Kidney tubule cell (primary cell): ENCODE measurements around the gene CCN5.

ENCODE experiments used
- DNase-seq: peaks from one replicate; pipeline ENCODE4 v3.0.0-alpha.2; 2018; ENCODE audit warnings: low spot score

The CCN5 gene

GRCh38 chr20:44716309-44717106 is 1.3 kb downstream of the CCN5 start:
- DNase-seq: no peak

- no peak for DNase-seq
These were observed 2.8 kb downstream of the CCN5 start for GRCh38 chr20:44717986-44718385.

- DNase-seq: no peak
These were observed 4.7 kb downstream of the CCN5 start for GRCh38 chr20:44719841-44720240.

GRCh38 chr20:44720621-44720996 is 5.4 kb downstream of the CCN5 start:
- DNase-seq: peak; percentile 93

- DNase-seq: peak; percentile 83
These were observed 6.0 kb downstream of the CCN5 start for GRCh38 chr20:44720997-44721784.

GRCh38 chr20:44721785-44722054 is 6.6 kb downstream of the CCN5 start:
- no peak for DNase-seq

GRCh38 chr20:44722990-44723389 is 7.8 kb downstream of the CCN5 start:
- DNase-seq: no peak

- DNase-seq: no peak
These were observed 8.2 kb downstream of the CCN5 start for GRCh38 chr20:44723391-44723790.

GRCh38 chr20:44723798-44724362 is 8.7 kb downstream of the CCN5 start:
- no peak for DNase-seq

- no peak for DNase-seq
These were observed 9.4 kb downstream of the CCN5 start for GRCh38 chr20:44724423-44725091.

GRCh38 chr20:44725837-44726236 is 10.7 kb downstream of the CCN5 start:
- no peak for DNase-seq

GRCh38 chr20:44727039-44727438 is 11.9 kb downstream of the CCN5 start:
- no peak for DNase-seq

GRCh38 chr20:44727651-44728050 is 12.5 kb downstream of the CCN5 start:
- no peak for DNase-seq

- peak; percentile 97 for DNase-seq
These were observed 13.8 kb downstream of the CCN5 start for GRCh38 chr20:44728801-44729443.

GRCh38 chr20:44730441-44730840 is 15.3 kb downstream of the CCN5 start:
- DNase-seq: peak; percentile 99

GRCh38 chr20:44731657-44732056 is 16.5 kb downstream of the CCN5 start:
- no peak for DNase-seq

GRCh38 chr20:44732327-44732726 is 17.2 kb downstream of the CCN5 start:
- no peak for DNase-seq

GRCh38 chr20:44733341-44734069 is 18.3 kb downstream of the CCN5 start:
- peak; percentile 59 for DNase-seq

GRCh38 chr20:44734938-44735337 is 19.8 kb downstream of the CCN5 start:
- DNase-seq: peak; percentile 68

- no peak for DNase-seq
These were observed 20.6 kb downstream of the CCN5 start for GRCh38 chr20:44735816-44736169.

GRCh38 chr20:44736170-44737021 is 21.2 kb downstream of the CCN5 start:
- peak; percentile 54 for DNase-seq
